Inferior parietal cortex (tissue), 1 donor: ENCODE data around the gene FILIP1L.

Experiments used
- DNase-seq: peaks from one replicate; pipeline ENCODE4 v3.0.0-alpha.2; 2016; ENCODE audit errors: extremely low spot score

FILIP1L gene

DNA sequence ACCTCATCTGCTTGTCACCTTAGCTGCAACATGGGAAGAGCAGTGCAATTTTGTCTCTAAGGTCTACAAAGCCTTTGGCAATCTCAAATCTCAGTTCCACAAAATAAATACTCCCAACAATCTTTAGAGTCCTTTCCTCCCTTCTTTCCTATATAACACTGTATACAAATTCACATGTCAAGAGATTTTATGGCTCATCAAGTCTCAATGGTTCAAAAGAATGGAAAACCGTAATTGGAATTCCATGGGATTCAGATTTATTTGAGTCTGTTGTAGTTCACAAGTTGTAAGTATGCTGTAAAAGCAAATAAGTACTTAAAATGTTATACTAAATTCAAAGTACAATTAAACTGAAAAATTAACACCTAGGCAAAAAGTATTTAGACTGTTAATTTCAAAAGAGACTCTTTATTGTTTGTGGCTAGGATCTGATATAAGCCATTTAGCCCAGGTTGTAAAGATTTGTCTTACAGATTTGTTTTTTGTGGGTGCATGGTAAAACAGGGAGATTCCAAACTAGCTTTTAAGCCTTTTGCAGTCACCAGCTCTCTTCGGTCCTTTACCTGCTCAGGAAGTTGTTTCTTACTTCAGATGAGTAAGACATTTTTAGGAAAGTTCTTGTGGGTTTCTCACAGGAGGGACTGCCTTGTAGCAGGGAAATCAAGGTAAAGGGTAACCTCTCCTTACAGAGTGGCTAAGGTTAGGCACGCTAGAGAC, 246.5 kb downstream of the FILIP1L start:
- no peak for DNase-seq

DNA sequence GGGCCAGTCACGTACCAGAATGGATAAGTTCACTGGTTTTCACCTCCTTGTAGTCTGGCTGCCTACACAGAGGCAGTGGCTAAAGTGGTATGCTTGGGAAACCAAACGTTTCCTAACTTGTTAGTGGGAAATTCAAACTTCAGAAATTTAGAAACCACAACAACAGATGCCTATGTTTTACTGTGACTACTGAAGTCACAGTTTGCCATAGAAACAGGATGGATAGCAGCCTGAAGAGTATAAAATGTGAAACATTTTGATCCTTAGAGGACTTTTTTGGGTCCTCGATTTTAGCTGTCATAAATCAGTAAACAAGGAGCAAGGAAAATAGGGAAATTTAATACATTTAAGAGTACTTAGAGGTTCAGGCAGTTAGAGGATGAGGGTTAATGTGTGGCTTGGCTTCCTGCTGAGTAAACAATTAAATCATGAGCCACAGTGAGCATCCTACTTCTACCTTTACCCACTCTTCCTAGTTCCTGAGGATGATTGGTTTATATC, 248.0 kb downstream of the FILIP1L start:
- no peak for DNase-seq

DNA sequence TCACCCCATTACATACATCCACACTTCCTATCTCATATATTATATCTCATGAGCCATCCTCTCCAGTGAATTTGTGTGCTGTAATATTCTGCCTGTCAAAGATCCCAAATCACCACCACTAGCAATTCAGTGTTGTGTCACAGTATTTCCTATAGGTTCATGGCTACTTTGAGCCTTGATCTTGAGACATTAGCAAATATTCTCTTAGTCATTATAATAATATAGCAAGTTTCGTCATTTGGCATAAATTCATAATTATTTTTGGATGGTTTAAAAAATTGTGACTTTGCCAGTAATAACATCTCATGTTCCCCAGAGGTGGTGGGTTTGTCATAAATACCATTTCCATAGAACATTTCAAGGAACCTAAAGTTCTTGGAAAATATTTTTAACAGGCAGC, 249.0 kb downstream of the FILIP1L start:
- DNase-seq: no peak

DNA sequence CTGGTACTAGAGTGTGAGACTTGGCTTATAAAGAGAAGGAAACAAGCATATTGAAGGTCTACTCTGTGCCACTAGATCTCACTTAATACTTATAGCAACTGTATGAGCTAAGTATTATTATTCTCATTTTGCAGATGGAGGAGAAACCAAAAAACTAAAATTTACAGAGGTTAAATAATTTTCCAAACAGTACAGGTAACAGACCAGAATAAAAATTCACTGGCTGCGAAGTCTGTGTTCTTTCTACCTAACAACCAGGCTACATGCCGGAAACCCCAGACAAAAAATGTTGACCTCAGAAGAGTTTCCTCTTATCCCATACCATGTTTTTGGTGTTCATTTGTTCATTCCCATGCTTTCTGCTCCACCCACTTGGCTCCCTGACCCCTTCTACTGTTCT, 250.0 kb downstream of the FILIP1L start:
- DNase-seq: no peak

DNA sequence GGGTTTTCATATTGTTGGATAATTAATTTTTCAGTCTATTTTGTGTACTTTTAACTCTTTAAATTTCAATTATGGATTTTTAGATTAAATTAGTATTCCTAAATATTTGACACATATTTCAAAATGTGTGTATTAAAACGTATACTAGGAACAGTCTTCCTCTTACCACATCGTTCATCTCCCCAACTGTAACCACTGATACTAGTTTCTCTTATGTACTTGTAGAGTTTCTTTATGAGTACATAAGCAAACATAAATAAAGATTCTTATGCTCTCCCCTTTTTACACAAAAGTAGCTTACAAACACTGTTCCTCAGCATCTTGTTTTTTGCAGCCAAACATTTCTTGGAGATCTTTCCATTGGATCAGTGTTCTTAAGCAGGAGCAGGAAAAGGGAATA, 250.7 kb downstream of the FILIP1L start:
- DNase-seq: no peak

DNA sequence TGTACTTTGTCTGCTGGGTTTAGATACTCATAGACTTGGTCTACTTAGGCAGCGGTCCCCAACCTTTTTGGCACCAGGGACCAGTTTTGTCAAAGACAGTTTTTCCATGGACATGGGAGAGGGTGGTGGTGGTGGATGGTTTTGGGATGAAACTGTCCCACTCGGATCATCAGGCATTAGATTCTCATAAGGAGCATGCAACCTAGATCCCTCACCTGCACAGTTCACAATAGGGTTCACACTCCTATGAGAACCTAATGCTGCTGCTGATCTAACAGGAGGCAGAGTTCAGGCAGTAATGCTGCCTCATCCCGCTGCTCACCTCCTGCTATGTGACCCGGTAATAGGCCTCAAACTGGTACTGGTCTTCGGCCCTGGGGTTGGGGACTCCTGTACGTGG, 251.3 kb downstream of the FILIP1L start:
- DNase-seq: no peak

DNA sequence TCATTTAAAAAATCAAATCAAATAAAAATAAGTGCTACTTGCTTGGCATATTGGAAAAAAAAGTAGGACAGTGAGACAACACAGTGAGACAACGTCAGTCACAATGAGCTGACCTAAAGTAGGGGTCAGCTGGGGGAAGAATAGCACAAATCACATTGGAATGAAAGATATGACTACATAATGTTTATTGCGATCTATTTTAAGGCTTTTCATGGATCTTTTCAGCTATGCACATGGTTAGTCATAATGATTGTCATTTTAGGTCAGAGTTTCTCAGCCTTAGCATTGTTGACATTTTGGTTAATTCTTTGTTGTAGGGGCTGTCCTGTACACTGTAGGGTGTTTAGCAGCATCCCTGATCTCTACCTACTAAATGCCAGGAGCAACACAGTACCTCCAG, 252.1 kb downstream of the FILIP1L start:
- DNase-seq: no peak

DNA sequence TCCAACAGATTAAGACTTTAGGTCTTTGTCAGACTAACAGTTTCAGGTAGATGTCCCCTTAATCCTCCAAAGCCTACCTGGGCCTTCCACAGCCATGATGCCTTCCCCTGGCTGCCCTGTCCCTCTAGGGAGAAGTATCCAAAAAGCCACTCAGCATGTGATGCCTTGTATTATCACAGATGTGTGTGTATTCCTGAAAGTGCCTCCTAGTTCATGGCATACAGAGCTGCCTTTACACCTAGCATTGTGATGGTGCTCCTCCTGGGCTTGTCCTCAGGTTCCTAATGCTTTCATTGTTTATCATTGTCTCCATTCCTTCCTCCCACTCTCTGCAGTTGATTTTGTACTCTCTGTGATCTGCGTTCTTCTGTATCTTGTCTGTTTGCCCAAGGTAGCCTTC, 253.1 kb downstream of the FILIP1L start:
- no peak for DNase-seq

DNA sequence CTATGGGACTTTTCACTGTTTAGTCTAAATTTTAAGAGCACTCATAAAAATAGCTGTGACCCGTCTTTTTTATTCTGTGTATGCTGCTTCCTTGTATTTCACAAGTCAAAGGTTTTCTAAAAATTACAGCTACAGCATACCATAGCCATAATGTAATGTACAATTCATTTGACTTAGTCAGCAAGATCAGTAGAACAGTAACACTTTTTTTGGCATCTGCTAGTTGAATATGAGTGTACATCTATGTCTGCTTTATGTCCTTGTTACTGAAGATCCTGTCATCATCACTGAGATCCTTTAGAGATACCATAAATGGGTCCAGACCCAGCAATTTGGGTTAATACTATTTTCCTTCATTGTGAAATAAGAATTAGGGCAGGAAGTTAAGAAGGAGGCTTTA, 254.5 kb downstream of the FILIP1L start:
- DNase-seq: no peak

DNA sequence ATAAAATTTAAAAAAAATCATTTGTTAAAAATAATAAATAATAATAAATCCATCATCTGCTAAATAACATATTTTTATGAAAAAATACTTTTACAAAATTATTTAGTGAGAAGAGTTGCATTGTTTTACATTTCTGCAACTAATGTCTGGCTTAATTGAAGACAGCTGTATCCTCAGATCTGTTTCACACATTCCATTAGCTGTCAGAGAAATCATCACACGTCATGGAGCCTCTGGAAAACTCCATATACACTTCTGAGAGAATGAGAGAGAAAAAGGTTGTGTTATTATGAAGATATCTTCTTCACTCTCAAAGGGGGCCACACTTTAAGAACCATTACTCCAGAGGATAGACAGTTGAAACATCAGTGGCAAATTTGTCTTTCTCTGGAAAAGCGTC, 255.8 kb downstream of the FILIP1L start:
- DNase-seq: no peak

DNA sequence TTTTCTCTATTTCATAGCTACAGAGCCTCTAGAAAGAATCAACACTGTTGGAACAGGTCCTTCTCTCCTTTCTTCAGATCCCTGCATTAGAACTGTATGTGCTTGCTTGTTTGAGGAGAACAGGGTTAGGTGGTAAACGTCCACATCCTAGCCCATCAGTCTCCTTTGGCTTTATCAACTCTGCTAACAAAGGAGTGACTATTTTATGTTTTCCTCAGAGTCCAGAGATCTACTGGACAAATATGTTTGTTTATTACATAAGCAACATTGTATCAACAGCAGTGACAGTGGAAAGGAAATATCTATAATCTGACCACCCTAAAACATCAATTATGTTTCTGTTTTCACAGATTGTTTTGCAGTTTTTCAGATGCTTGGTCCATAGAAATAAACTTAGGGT, 257.0 kb downstream of the FILIP1L start:
- no peak for DNase-seq

DNA sequence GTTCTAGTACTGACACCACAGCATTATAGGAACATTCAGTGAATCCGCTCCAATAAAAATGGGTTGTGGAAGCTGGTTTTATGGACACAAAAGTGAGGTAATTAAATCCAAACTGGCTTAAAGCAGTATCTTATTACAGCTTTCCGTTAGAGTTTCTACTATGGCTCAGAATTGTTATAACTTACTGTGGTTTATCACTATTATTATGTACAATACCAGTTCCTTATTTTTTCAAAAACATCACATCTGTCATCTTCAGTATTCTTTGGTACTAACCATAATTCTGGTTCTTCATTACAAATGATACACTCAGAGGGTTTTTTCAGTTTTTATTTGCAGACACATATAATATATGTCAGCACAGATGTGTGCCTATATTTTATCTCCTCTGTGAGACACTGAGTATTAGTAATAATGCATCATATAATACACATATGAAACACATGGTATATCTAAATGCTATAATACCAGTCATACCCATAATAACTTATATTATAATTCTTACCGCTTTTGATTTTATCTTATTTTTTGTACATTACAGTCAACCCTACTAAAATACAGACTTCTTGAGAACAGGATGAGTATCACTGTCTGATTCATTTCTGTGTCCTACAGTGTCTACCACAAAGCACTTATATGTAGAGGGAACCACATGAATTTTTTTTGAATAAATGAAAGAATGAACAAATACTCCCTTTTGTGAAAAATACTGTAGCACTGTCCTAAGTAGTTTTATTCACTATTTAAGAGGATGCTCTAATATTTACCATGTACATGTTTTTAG, 257.7 kb downstream of the FILIP1L start:
- DNase-seq: no peak

DNA sequence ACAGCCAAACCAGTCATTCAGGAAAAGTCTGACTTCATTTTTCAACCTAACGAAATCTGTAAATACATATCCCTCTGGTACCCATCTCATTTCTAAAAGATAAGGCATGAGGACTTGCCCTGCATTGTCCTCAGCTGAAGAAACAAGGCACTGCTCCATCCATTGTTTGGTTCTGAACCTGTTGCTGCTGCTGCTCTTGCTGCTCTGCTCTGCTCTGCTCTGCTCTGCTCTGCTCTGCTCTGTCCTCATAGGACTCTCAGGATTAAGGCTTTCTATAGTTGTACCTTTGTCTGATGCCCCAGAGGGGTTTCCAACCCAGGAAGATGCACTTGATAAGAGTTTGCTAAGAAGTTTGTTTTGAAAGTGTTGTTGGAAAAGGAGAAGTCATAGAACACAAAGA, 258.4 kb downstream of the FILIP1L start:
- no peak for DNase-seq

DNA sequence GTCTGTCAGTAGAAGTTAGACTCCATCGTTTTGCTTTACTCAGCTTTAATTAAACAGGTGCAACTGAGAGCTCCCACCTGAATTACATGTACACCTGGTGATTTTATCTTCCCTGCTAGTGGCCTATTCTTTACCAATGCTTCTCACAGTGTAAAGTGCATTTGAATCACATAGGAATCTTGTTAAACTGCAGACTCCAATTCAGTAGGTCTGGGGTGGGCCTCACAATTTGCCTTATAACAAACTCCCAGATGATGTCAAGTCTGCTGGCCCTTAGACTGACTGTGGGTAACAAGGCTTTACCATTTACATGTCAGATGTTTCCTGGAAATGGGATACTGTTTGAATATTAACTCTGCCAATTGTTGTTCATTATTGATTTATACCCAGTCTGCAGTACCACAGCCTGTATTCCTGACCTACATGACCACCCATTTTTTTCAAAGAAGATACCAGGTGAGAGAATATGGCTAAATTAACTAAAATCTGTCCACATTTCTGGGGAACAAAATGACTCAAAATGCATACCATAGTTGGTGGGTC, 259.5 kb downstream of the FILIP1L start:
- DNase-seq: no peak

DNA sequence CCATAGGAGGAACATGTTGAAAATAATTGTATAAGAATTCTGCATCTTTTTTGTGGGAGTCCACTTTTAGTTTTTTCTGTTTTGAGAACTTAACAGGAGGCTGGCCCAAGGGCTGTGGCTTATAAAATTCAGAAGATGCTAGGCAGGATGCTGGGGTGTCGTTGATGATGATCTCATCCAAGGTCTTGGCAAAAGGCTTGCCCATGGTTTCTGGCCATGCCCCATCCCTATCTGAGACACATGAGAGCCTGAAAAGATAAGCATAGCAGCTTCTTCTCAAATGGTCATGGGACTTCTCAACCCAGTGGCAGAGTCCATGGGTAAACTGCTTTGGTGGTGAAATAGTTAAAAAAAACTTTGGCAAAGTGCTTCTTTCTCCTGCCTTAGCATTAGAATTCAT, 261.4 kb downstream of the FILIP1L start:
- DNase-seq: no peak

DNA sequence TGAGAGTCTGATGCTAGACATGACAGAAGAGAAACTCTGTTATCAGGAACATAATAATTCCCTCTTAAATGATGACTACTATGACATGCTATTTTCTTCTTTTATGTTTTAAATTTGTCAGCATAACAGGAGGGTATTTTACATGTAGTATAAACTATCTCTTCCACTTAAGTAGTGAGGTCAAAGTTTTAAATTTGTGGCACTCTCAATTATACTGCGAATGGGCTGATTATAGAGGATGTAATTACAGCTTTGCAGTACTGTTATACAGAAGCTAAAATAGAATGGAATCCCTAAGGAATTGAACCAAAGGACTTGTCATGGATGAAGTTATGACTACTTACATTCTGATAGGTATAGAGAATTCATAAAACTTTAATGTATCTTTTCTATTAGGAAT, 262.3 kb downstream of the FILIP1L start:
- DNase-seq: no peak

DNA sequence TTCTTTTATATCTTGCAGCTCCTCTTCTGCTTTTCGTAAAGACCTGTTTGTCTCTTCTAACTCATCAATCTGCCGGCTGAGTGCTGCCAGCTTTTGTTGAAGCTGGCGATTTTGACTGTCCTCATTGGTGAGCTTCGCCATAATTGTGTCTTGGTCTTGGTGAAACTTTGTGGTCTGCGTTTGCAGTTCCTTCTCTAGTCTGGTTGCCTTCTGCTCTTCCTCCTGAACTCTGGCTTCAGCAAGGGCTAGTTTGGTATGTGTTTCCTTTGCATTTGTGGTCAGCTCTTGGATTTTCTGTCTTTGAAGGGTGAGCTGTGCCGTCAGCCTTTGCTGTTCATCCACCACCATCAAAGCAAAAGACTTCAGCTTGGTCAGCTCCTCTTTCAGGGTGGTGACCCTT, 263.7 kb downstream of the FILIP1L start:
- DNase-seq: no peak

DNA sequence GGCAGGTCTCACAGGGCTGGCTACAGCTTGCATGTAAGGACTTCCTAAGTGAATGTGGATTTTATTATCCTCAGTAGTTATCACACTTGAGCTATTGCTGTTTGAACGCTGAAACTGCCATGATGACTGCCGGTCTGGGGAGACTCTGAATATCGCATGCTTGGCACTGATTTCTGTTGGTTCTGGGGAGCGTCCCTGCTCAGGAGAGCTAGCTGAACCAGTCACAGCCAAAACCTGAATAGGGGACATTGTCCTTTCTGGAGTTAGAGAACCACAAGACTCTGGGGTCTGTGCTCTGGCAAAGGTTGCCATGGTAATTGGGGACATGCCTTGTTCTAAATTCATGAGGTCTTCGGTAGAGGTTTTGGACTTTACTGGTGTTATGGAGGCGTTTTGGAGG, 265.9 kb downstream of the FILIP1L start:
- no peak for DNase-seq

DNA sequence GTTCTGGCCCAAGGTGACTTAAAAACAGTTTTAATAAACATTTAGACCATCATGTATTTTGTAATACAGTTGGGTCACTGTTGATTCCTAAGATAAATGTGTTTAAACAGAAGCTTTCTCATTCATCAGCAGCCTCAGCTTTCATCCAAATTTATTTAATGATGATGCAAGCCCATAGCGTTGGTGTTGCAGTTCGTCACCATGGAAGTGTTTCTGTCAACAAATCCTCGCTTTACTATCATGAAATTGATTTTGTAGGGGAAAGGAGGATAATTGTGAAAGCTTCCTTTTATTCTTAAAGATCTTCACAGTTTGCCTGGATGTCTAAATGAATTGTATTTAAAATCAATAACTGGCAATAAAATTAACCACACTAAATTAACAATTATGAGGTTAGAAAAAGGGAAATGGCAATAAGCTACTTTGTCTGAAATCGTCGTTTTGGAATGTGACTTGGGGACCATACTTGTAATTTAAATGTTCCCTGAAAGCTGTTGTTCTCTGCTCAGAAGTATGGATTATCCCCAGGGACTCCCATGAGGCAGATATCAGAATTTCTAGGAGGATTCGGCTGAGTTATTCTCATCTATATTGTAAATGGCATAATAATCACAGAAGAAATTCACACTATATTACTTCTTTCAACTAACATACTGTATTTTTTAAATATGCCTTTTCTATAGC, 267.7 kb downstream of the FILIP1L start:
- no peak for DNase-seq

DNA sequence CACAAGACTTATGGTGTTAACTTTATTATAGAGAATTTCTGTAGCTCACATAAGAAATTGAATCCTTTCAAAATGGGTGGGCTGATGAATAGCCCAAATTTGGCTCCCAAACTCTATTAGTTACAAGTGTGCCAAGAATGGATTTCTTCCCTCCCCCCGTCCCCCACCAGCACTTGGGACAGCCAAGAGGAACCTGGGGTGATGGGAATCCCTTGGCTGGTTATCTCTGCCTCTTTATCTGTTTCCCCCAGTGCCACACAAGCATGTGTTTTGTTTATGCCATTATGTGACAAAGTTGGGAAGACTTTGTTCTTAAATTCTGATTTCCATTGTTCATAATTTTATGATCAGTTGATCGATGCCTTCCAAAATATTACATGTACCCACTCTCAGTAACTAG, 268.3 kb downstream of the FILIP1L start:
- no peak for DNase-seq

DNA sequence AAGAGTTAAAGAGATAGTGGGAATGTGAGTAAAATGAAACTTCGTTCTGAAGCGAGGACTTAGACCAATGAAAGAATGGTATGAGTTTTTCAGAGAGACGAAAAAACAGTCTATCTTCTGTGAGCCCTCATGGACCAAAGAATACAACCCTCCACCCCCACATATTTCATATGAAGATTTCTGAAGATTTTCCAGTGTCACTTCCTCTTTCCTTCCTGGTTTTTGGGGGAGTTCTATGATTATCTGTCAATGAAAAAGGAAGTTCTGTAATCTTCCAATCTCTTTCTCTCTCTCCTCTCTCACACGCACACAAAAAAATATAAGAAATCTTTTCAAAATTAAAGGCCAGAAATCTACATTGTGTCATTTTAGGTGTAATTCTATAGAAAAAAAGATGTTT, 269.0 kb downstream of the FILIP1L start:
- no peak for DNase-seq

DNA sequence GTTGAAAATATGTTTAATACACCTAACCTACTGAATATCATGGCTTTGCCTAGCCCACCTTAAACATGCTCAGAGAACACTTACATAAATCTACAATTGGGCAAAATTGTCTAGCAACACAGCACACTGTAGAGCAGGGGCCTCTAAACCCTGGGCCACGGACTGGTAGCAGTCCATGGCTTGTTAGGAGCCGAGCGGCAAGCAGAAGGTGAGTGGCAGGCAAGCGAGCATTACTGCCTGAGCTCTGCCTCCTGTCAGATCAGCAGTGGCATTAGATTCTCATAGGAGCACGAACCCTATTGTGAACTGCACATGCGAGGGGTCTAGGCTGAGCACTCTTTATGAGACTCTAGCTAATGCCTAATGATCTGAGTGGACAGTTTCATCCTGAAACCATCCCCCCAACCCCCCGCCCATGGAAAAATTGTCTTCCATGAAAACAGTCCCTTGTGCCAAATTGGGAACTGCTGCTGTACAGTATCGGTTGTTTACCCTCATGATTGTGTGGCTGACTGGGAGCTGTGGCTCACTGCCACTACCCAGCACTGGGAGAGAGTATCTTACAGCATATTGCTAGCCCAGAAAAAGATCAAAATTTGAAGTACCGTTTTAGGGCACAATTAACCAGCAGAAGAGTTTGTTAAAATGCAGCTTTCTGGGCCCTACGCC, 270.6 kb downstream of the FILIP1L start:
- DNase-seq: no peak
